Kidney epithelial cell (primary cell): ENCODE measurements around the gene FOXP1. TPM values are rescaled to one million over a fixed set of nuclear protein-coding genes. Genes with fewer than 3 reads are reported as not detected.

Experiments
- DNase-seq: peaks from one replicate; pipeline ENCODE4 v3.0.0-alpha.2; 2010; ENCODE audit warnings: low read depth
- H3K27me3 ChIP-seq: 2 replicates; pipeline ENCODE4 v1.6.0; 2011; ENCODE audit warnings: low read length; ENCODE audit not compliant: control insufficient read depth, insufficient read depth
- H3K36me3 ChIP-seq: 2 replicates; pipeline ENCODE4 v1.5.1; 2011; ENCODE audit warnings: low read length; ENCODE audit not compliant: control insufficient read depth, insufficient read depth
- H3K4me3 ChIP-seq: 2 replicates; pipeline ENCODE4 v1.5.1; 2011; ENCODE audit warnings: low read depth, mild to moderate bottlenecking, control low read depth, low read length
- total RNA-seq: library from RNA; depleted of rRNA; stranded (reverse); fragments of >200 nt; gene quantifications from 2 replicates; pipeline ENCODE4 v1.2.3, GENCODE V29; 2015
- TF ChIP-seq, protein P1 (sequence below): IDR thresholded peaks from 2 replicates; pipeline ENCODE4 v1.5.1; 2011; ENCODE audit warnings: mild to moderate bottlenecking, moderate library complexity, low read length, control low read depth, inconsistent platforms; ENCODE audit not compliant: insufficient read depth, poor library complexity, severe bottlenecking

Gene FOXP1
- total RNA-seq, 1 donor from 2014 or later: 75.0 TPM

GRCh38 chr3:70905491-70905890 lies 678.0 kb downstream of the FOXP1 start:
- no peaks in the 10 kb centered on the region for H3K36me3 ChIP-seq
- peak; percentile 41 for DNase-seq
- no peaks in the 10 kb centered on the region for H3K27me3 ChIP-seq
- H3K4me3 ChIP-seq: no peak overlapping the region
- TF ChIP-seq, protein P1, sequence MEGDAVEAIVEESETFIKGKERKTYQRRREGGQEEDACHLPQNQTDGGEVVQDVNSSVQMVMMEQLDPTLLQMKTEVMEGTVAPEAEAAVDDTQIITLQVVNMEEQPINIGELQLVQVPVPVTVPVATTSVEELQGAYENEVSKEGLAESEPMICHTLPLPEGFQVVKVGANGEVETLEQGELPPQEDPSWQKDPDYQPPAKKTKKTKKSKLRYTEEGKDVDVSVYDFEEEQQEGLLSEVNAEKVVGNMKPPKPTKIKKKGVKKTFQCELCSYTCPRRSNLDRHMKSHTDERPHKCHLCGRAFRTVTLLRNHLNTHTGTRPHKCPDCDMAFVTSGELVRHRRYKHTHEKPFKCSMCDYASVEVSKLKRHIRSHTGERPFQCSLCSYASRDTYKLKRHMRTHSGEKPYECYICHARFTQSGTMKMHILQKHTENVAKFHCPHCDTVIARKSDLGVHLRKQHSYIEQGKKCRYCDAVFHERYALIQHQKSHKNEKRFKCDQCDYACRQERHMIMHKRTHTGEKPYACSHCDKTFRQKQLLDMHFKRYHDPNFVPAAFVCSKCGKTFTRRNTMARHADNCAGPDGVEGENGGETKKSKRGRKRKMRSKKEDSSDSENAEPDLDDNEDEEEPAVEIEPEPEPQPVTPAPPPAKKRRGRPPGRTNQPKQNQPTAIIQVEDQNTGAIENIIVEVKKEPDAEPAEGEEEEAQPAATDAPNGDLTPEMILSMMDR: no peak

Other genes starting within 250 kb of the FOXP1 start
- gene EIF4E3, start 141.7 kb upstream of the FOXP1 start, total RNA-seq: 8.7 and 9.1 TPM in 2 replicates
- gene GPR27, start 170.1 kb upstream of the FOXP1 start, total RNA-seq: 7.5 and 8.9 TPM in 2 replicates
- gene PROK2, start 201.4 kb upstream of the FOXP1 start, total RNA-seq: not detected in 2 replicates